ENCODE results near the gene CCN6. TPM values are rescaled to one million over a fixed set of nuclear protein-coding genes. Genes with fewer than 3 reads are reported as not detected.

The CCN6 gene
- total RNA-seq, 3 donors from 2014 or later (not counting 1 experiment from before 2014, with no cell fraction given): not detected

- Mint-ChIP-seq H3K27me3 (ENCODE audit: low read depth in 2 of 2) (no peaks in the 10 kb centered on the region), H3K36me3 (no peaks in the 10 kb centered on the region), H3K4me3 (no peak overlapping the region), H3K9me3 (no peaks in the 10 kb centered on the region), H3K4me1 (peaks cover 10 to 12% of the 10 kb centered on the region in 2 donors), H3K27ac (no peak overlapping the region)
- H3K27ac ChIP-seq (ENCODE audit: low read length): no peak overlapping the region
- no peak for TF ChIP-seq CTCF (IDR thresholded peaks at IDR 0.05)
- H3K4me3 ChIP-seq (ENCODE audit: low read length): no peak overlapping the region
- H3K27me3 ChIP-seq (ENCODE audit: control insufficient read depth, insufficient read depth, low read length): no peaks in the 10 kb centered on the region
- H3K9me3 ChIP-seq (ENCODE audit: control insufficient read depth, insufficient read depth, low read length): no peaks in the 10 kb centered on the region
- ATAC-seq (no peak), DNase-seq (no peak)
- intact Hi-C loops (cut with micrococcal nuclease): no loop called here
- no peaks in the 10 kb centered on the region for H3K36me3 ChIP-seq (ENCODE audit: control insufficient read depth, insufficient read depth, low read length)
- no peaks in the 10 kb centered on the region for H3K4me1 ChIP-seq (ENCODE audit: control insufficient read depth, insufficient read depth, low read length)
- 98% methylated on average over 15 of the region's 15 CpGs for WGBS (ENCODE audit: insufficient coverage)
These were observed 15.0 kb upstream of the CCN6 start for GRCh38 chr6:112038756-112039430.

GRCh38 chr6:112039431-112039770, 14.5 kb upstream of the CCN6 start:
- TF ChIP-seq CTCF (IDR thresholded peaks at IDR 0.05): no peak
- Mint-ChIP-seq H3K27me3 (ENCODE audit: low read depth in 2 of 2) (no peaks in the 10 kb centered on the region), H3K4me1 (peaks cover 10 to 12% of the 10 kb centered on the region in 2 donors), H3K4me3 (no peak overlapping the region), H3K9me3 (no peaks in the 10 kb centered on the region), H3K27ac (no peak overlapping the region), H3K36me3 (no peaks in the 10 kb centered on the region)
- ATAC-seq (no peak), DNase-seq (no peak)
- Histone ChIP-seq H3K9me3 (ENCODE audit: control insufficient read depth, insufficient read depth, low read length) (no peaks in the 10 kb centered on the region), H3K27me3 (ENCODE audit: control insufficient read depth, insufficient read depth, low read length) (no peaks in the 10 kb centered on the region), H3K4me3 (ENCODE audit: low read length) (no peak overlapping the region), H3K27ac (ENCODE audit: low read length) (no peak overlapping the region), H3K36me3 (ENCODE audit: control insufficient read depth, insufficient read depth, low read length) (no peaks in the 10 kb centered on the region), H3K4me1 (ENCODE audit: control insufficient read depth, insufficient read depth, low read length) (no peaks in the 10 kb centered on the region)
- WGBS (ENCODE audit: insufficient coverage): 50% methylated on average over 2 of the region's 2 CpGs
- intact Hi-C loops (cut with micrococcal nuclease): no loop called here

- 82% methylated on average over 1 of the region's 1 CpG for WGBS (ENCODE audit: insufficient coverage)
- Histone ChIP-seq H3K36me3 (ENCODE audit: control insufficient read depth, insufficient read depth, low read length) (no peaks in the 10 kb centered on the region), H3K27me3 (ENCODE audit: control insufficient read depth, insufficient read depth, low read length) (no peaks in the 10 kb centered on the region), H3K27ac (ENCODE audit: low read length) (no peak overlapping the region), H3K9me3 (ENCODE audit: control insufficient read depth, insufficient read depth, low read length) (no peaks in the 10 kb centered on the region), H3K4me1 (ENCODE audit: control insufficient read depth, insufficient read depth, low read length) (no peaks in the 10 kb centered on the region), H3K4me3 (ENCODE audit: low read length) (no peak overlapping the region)
- peak overlapping the region; percentile 38 for H3K4me3 Mint-ChIP-seq
- no peaks in the 10 kb centered on the region for H3K27me3 Mint-ChIP-seq (ENCODE audit: low read depth in 2 of 2)
- intact Hi-C loops (cut with micrococcal nuclease): loop anchor here (10.0 kb wide), 1 partner anchor 556 kb away; the partner anchor contains the start of gene REV3L
- DNase-seq: no peak
- no peaks in the 10 kb centered on the region for H3K36me3 Mint-ChIP-seq
- peaks cover 10 to 12% of the 10 kb centered on the region in 2 donors for H3K4me1 Mint-ChIP-seq
- ATAC-seq: no peak
- TF ChIP-seq CTCF (IDR thresholded peaks at IDR 0.05): no peak
- H3K27ac Mint-ChIP-seq: no peak overlapping the region
- H3K9me3 Mint-ChIP-seq: no peaks in the 10 kb centered on the region
These were observed 12.9 kb upstream of the CCN6 start for GRCh38 chr6:112040956-112041355.

GRCh38 chr6:112041535-112041934, 12.4 kb upstream of the CCN6 start:
- H3K36me3 ChIP-seq (ENCODE audit: control insufficient read depth, insufficient read depth, low read length): no peaks in the 10 kb centered on the region
- no peaks in the 10 kb centered on the region for H3K9me3 ChIP-seq (ENCODE audit: control insufficient read depth, insufficient read depth, low read length)
- Mint-ChIP-seq H3K4me3 (peak overlapping the region; percentile 47), H3K27ac (no peak overlapping the region), H3K9me3 (no peaks in the 10 kb centered on the region), H3K36me3 (no peaks in the 10 kb centered on the region), H3K4me1 (peaks cover 10 to 12% of the 10 kb centered on the region in 2 donors), H3K27me3 (ENCODE audit: low read depth in 2 of 2) (no peaks in the 10 kb centered on the region)
- H3K4me3 ChIP-seq (ENCODE audit: low read length): no peak overlapping the region
- no peaks in the 10 kb centered on the region for H3K4me1 ChIP-seq (ENCODE audit: control insufficient read depth, insufficient read depth, low read length)
- 91% methylated on average over 3 of the region's 3 CpGs for WGBS (ENCODE audit: insufficient coverage)
- no peak for ATAC-seq
- intact Hi-C loops (cut with micrococcal nuclease): loop anchor here (10.0 kb wide), 1 partner anchor 557 kb away; the partner anchor contains the start of gene REV3L
- no peak overlapping the region for H3K27ac ChIP-seq (ENCODE audit: low read length)
- no peak for DNase-seq
- no peak for TF ChIP-seq CTCF (IDR thresholded peaks at IDR 0.05)
- H3K27me3 ChIP-seq (ENCODE audit: control insufficient read depth, insufficient read depth, low read length): no peaks in the 10 kb centered on the region
